SK-N-SH treated with all-trans-retinoic acid at 6 μM for 48 hours (cell line): Measurements from ENCODE around the gene GJA3.

Experiments used
- ATAC-seq: fragments of 200-7000 bp; cut with Tn5 transposase; 3 replicates; pipeline ENCODE4 v1.9.1; 2020; ENCODE audit warnings: mild to moderate bottlenecking, moderate library complexity
- ARNTL ChIP-seq: fragments of 450-650 bp; formaldehyde crosslinking; IDR thresholded peaks from 2 replicates; pipeline ENCODE4 v1.5.0; 2020; ENCODE audit warnings: low read depth, mild to moderate bottlenecking, moderate library complexity, borderline replicate concordance
- BACH2 ChIP-seq: fragments of 250-450 bp; sonication (Bioruptor Pico); IDR thresholded peaks from 2 replicates; pipeline ENCODE4 v1.9.0; 2021; ENCODE audit warnings: mild to moderate bottlenecking, borderline replicate concordance
- CREB5 ChIP-seq: fragments of 250-450 bp; sonication (Bioruptor Pico); IDR thresholded peaks from 2 replicates; pipeline ENCODE4 v1.5.1; 2020; ENCODE audit warnings: low read depth, mild to moderate bottlenecking, moderate library complexity
- CSDC2 ChIP-seq: fragments of 250-450 bp; sonication (Bioruptor Pico); IDR thresholded peaks from 2 replicates; pipeline ENCODE4 v1.5.0; 2020; ENCODE audit warnings: mild to moderate bottlenecking, moderate library complexity
- CSRNP3 ChIP-seq: fragments of 250-450 bp; sonication (Bioruptor Pico); IDR thresholded peaks from 2 replicates; pipeline ENCODE4 v1.5.1; 2021; ENCODE audit warnings: mild to moderate bottlenecking, moderate library complexity
- ESRRG ChIP-seq: fragments of 250-450 bp; sonication (Bioruptor Pico); IDR thresholded peaks from 2 replicates; pipeline ENCODE4 v1.6.1; 2021; ENCODE audit warnings: mild to moderate bottlenecking
- GLIS3 ChIP-seq: fragments of 250-450 bp; sonication (Bioruptor Pico); IDR thresholded peaks from 2 replicates; pipeline ENCODE4 v1.5.0; 2020; ENCODE audit warnings: mild to moderate bottlenecking, moderate library complexity
- ISL1 ChIP-seq: fragments of 250-450 bp; sonication (Bioruptor Pico); IDR thresholded peaks from 2 replicates; pipeline ENCODE4 v2.1.2; 2022; ENCODE audit warnings: mild to moderate bottlenecking, moderate library complexity
- OSR1 ChIP-seq: fragments of 250-450 bp; sonication (Bioruptor Pico); IDR thresholded peaks from 2 replicates; pipeline ENCODE4 v1.8.0; 2022; ENCODE audit warnings: moderate library complexity, mild to moderate bottlenecking, inconsistent platforms
- PATZ1 ChIP-seq: fragments of 250-450 bp; sonication (Bioruptor Pico); IDR thresholded peaks from 2 replicates; pipeline ENCODE4 v1.8.0; 2020; ENCODE audit warnings: mild to moderate bottlenecking, moderate library complexity, borderline replicate concordance
- POU6F1 ChIP-seq: fragments of 250-450 bp; sonication (Bioruptor Pico); IDR thresholded peaks from 2 replicates; pipeline ENCODE4 v1.8.0; 2021; ENCODE audit warnings: low read depth, mild to moderate bottlenecking, moderate library complexity, borderline replicate concordance
- PPARA ChIP-seq: fragments of 250-450 bp; sonication (Bioruptor Pico); IDR thresholded peaks from 2 replicates; pipeline ENCODE4 v1.5.0; 2020; ENCODE audit warnings: mild to moderate bottlenecking, borderline replicate concordance
- RARB ChIP-seq: fragments of 250-450 bp; sonication (Bioruptor Pico); IDR thresholded peaks from 2 replicates; pipeline ENCODE4 v1.8.0; 2021; ENCODE audit warnings: mild to moderate bottlenecking, moderate library complexity
- SNAI2 ChIP-seq: fragments of 250-450 bp; sonication (Bioruptor Pico); IDR thresholded peaks from 2 replicates; pipeline ENCODE4 v1.5.0; 2020; ENCODE audit warnings: mild to moderate bottlenecking, moderate library complexity
- TCF4 ChIP-seq: fragments of 250-450 bp; sonication (Bioruptor Pico); IDR thresholded peaks from 2 replicates; pipeline ENCODE4 v1.8.0; 2021; ENCODE audit warnings: mild to moderate bottlenecking, moderate library complexity, borderline replicate concordance
- TOX ChIP-seq: fragments of 250-450 bp; sonication (Bioruptor Pico); IDR thresholded peaks from 2 replicates; pipeline ENCODE4 v1.8.0; 2021; ENCODE audit warnings: mild to moderate bottlenecking, moderate library complexity, borderline replicate concordance
- TSHZ2 ChIP-seq: fragments of 250-450 bp; sonication (Bioruptor Pico); IDR thresholded peaks from 2 replicates; pipeline ENCODE4 v1.5.0; 2020; ENCODE audit warnings: mild to moderate bottlenecking, moderate library complexity
- ZC3H10 ChIP-seq: fragments of 250-450 bp; sonication (Bioruptor Pico); IDR thresholded peaks from 2 replicates; pipeline ENCODE4 v1.5.1; 2021; ENCODE audit warnings: mild to moderate bottlenecking, moderate library complexity
- ZFP30 ChIP-seq: fragments of 450-650 bp; formaldehyde crosslinking; IDR thresholded peaks from 2 replicates; pipeline ENCODE4 v1.5.0; 2022; ENCODE audit warnings: mild to moderate bottlenecking, moderate library complexity
- ZNF565 ChIP-seq: fragments of 450-650 bp; formaldehyde crosslinking; conservative IDR thresholded peaks from 2 replicates; pipeline ENCODE4 v1.5.0; 2020; ENCODE audit warnings: low read depth, mild to moderate bottlenecking, moderate library complexity
- ZNF8 ChIP-seq: fragments of 450-650 bp; formaldehyde crosslinking; IDR thresholded peaks from 2 replicates; pipeline ENCODE4 v1.5.0; 2020; ENCODE audit warnings: mild to moderate bottlenecking, moderate library complexity

GJA3 gene

GRCh38 chr13:20141238-20142022, 19.4 kb downstream of the GJA3 start:
- TF ChIP-seq OSR1 (CRISPR knock-in tag): no peak
- ATAC-seq: peak; percentile 14; the same call in 2 of the 3 replicates

GRCh38 chr13:20140487-20140886, 20.4 kb downstream of the GJA3 start:
- no peak for ATAC-seq
- no peak for TF ChIP-seq GLIS3
- TF ChIP-seq ISL1: no peak
- no peak for TF ChIP-seq ZNF8
- TF ChIP-seq TOX (CRISPR knock-in tag): no peak
- no peak for TF ChIP-seq PPARA (CRISPR knock-in tag)
- no peak for TF ChIP-seq BACH2 (CRISPR knock-in tag)
- no peak for TF ChIP-seq ESRRG
- no peak for TF ChIP-seq CREB5 (CRISPR knock-in tag)
- TF ChIP-seq ZC3H10 (CRISPR knock-in tag): no peak
- no peak for TF ChIP-seq CSRNP3
- TF ChIP-seq ARNTL (CRISPR knock-in tag): no peak
- no peak for TF ChIP-seq PATZ1 (CRISPR knock-in tag)
- TF ChIP-seq CSDC2 (CRISPR knock-in tag): no peak
- TF ChIP-seq RARB (CRISPR knock-in tag): no peak
- no peak for TF ChIP-seq TSHZ2
- no peak for TF ChIP-seq ZFP30 (CRISPR knock-in tag)
- no peak for TF ChIP-seq OSR1 (CRISPR knock-in tag)
- no peak for TF ChIP-seq ZNF565 (CRISPR knock-in tag)

- no peak for TF ChIP-seq ZNF8
- no peak for TF ChIP-seq GLIS3
- TF ChIP-seq TOX (CRISPR knock-in tag): no peak
- no peak for TF ChIP-seq TSHZ2
- no peak for TF ChIP-seq POU6F1
- TF ChIP-seq ZFP30 (CRISPR knock-in tag): no peak
- TF ChIP-seq OSR1 (CRISPR knock-in tag): no peak
- TF ChIP-seq ZC3H10 (CRISPR knock-in tag): no peak
- no peak for TF ChIP-seq CREB5 (CRISPR knock-in tag)
- TF ChIP-seq TCF4 (CRISPR knock-in tag): no peak
- TF ChIP-seq PPARA (CRISPR knock-in tag): no peak
- no peak for TF ChIP-seq ARNTL (CRISPR knock-in tag)
- TF ChIP-seq ESRRG: no peak
- no peak for TF ChIP-seq SNAI2 (CRISPR knock-in tag)
- TF ChIP-seq BACH2 (CRISPR knock-in tag): no peak
- no peak for TF ChIP-seq CSRNP3
- TF ChIP-seq, all 23 proteins: peak for 0
- ATAC-seq: no peak
These were observed 23.0 kb downstream of the GJA3 start for GRCh38 chr13:20137875-20138274.
